OCI-M1 (cell line): Measurements from ENCODE around the gene PLCL1.
A peak's percentile ranks its signal among the peaks of the same experiment; 100 is the strongest.
"Not testable (repeated sequence)": the region's sequence is repeated elsewhere in the genome, so short reads cannot be mapped to it uniquely, and the experiment has no call there.

ENCODE experiments used
- DNase-seq: peaks from one replicate; lab custom pipeline; 2025; lab: John Stamatoyannopoulos, UW

PLCL1 gene

GRCh38 chr2:197810016-197810415 is 5.6 kb downstream of the PLCL1 start:
- no peak for DNase-seq

GRCh38 chr2:197810491-197810890 is 6.1 kb downstream of the PLCL1 start:
- no peak for DNase-seq

GRCh38 chr2:197813093-197813787 is 8.8 kb downstream of the PLCL1 start:
- peak; percentile 55 for DNase-seq

GRCh38 chr2:197814526-197814925 is 10.1 kb downstream of the PLCL1 start:
- no peak for DNase-seq

- DNase-seq, result peak; percentile 52
Observed at GRCh38 chr2:197821550-197822289, 17.3 kb downstream of the PLCL1 start.

- DNase-seq, result no peak
Observed at GRCh38 chr2:197822333-197822732, 17.9 kb downstream of the PLCL1 start.

GRCh38 chr2:197827618-197828017 is 23.2 kb downstream of the PLCL1 start:
- no peak for DNase-seq

- DNase-seq, result no peak
Observed at GRCh38 chr2:197828464-197829135, 24.2 kb downstream of the PLCL1 start.

GRCh38 chr2:197834771-197835170 is 30.4 kb downstream of the PLCL1 start:
- not testable (repeated sequence) for DNase-seq

GRCh38 chr2:197835293-197835692 is 30.9 kb downstream of the PLCL1 start:
- DNase-seq, result no peak

- DNase-seq, result peak; percentile 57
Observed at GRCh38 chr2:197838036-197838435, 33.6 kb downstream of the PLCL1 start.

GRCh38 chr2:197838579-197838978 is 34.2 kb downstream of the PLCL1 start:
- DNase-seq, result peak; percentile 23

- no peak for DNase-seq
Observed at GRCh38 chr2:197839327-197839726, 34.9 kb downstream of the PLCL1 start.

GRCh38 chr2:197839856-197840255 is 35.5 kb downstream of the PLCL1 start:
- no peak for DNase-seq

- DNase-seq, result no peak
Observed at GRCh38 chr2:197846128-197846527, 41.7 kb downstream of the PLCL1 start.

GRCh38 chr2:197846777-197847176 is 42.4 kb downstream of the PLCL1 start:
- no peak for DNase-seq

GRCh38 chr2:197847651-197848401 is 43.4 kb downstream of the PLCL1 start:
- DNase-seq, result no peak

- DNase-seq, result no peak
Observed at GRCh38 chr2:197848602-197849001, 44.2 kb downstream of the PLCL1 start.

GRCh38 chr2:197850882-197851450 is 46.6 kb downstream of the PLCL1 start:
- no peak for DNase-seq

- DNase-seq, result peak; percentile 53
Observed at GRCh38 chr2:197851451-197851850, 47.1 kb downstream of the PLCL1 start.

GRCh38 chr2:197852108-197852507 is 47.7 kb downstream of the PLCL1 start:
- DNase-seq, result peak; percentile 14

GRCh38 chr2:197853549-197853948 is 49.2 kb downstream of the PLCL1 start:
- DNase-seq, result no peak
